ENCODE measurements around the gene UCP3.

DNA sequence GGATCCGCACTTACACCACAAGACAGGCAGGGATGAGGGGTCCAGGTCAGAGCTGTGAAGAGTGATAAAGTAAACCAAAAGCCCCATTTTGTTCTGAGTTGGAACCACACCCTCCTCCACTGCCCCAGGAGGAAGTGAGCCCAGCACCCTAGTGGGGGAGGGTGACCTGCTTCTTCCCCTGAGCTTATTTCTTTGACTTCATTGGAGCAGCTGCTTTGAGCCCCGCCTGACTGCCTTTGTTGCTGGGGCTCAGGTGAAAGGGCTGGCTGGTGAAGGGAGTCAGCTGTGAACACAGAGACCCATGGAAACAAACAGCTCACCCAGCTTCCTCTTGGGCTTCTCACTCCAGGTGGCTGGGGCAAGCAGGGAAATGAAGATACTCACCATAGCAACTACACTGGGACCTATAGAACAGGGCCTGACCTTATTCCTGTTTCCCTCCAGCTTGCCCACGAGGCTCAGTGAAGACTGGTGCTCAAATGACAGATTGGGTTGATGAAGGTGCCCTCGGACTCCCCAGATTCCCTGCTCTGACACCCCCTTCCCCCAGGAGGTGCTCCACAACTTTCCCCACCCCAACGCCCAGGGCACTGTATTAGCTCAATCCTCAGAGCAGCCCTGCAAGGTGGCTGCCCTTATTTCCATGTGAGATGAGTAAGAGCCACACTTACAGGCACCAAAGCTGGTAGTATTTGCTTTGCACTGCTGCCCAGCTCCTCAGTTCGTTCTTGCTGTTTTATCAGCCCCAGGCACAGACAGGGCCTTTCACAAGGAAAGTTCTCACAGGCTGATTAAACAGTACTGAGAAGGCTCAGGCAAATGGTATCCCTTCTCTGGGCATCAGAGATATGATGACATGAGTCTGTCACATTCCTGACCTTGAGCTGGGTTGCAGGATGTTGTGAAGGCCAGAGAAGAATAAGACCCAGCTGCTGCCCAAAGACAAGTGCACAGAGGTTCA lies 28.6 kb downstream of the UCP3 start:
- TF ChIP-seq, protein P1, sequence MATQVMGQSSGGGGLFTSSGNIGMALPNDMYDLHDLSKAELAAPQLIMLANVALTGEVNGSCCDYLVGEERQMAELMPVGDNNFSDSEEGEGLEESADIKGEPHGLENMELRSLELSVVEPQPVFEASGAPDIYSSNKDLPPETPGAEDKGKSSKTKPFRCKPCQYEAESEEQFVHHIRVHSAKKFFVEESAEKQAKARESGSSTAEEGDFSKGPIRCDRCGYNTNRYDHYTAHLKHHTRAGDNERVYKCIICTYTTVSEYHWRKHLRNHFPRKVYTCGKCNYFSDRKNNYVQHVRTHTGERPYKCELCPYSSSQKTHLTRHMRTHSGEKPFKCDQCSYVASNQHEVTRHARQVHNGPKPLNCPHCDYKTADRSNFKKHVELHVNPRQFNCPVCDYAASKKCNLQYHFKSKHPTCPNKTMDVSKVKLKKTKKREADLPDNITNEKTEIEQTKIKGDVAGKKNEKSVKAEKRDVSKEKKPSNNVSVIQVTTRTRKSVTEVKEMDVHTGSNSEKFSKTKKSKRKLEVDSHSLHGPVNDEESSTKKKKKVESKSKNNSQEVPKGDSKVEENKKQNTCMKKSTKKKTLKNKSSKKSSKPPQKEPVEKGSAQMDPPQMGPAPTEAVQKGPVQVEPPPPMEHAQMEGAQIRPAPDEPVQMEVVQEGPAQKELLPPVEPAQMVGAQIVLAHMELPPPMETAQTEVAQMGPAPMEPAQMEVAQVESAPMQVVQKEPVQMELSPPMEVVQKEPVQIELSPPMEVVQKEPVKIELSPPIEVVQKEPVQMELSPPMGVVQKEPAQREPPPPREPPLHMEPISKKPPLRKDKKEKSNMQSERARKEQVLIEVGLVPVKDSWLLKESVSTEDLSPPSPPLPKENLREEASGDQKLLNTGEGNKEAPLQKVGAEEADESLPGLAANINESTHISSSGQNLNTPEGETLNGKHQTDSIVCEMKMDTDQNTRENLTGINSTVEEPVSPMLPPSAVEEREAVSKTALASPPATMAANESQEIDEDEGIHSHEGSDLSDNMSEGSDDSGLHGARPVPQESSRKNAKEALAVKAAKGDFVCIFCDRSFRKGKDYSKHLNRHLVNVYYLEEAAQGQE (IDR thresholded peaks at IDR 0.05) = no peak
- TF ChIP-seq, protein P2, sequence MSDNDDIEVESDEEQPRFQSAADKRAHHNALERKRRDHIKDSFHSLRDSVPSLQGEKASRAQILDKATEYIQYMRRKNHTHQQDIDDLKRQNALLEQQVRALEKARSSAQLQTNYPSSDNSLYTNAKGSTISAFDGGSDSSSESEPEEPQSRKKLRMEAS (IDR thresholded peaks at IDR 0.05) = no peak
- TF ChIP-seq, protein P3, sequence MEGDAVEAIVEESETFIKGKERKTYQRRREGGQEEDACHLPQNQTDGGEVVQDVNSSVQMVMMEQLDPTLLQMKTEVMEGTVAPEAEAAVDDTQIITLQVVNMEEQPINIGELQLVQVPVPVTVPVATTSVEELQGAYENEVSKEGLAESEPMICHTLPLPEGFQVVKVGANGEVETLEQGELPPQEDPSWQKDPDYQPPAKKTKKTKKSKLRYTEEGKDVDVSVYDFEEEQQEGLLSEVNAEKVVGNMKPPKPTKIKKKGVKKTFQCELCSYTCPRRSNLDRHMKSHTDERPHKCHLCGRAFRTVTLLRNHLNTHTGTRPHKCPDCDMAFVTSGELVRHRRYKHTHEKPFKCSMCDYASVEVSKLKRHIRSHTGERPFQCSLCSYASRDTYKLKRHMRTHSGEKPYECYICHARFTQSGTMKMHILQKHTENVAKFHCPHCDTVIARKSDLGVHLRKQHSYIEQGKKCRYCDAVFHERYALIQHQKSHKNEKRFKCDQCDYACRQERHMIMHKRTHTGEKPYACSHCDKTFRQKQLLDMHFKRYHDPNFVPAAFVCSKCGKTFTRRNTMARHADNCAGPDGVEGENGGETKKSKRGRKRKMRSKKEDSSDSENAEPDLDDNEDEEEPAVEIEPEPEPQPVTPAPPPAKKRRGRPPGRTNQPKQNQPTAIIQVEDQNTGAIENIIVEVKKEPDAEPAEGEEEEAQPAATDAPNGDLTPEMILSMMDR (IDR thresholded peaks at IDR 0.05; ENCODE audit: low read depth, low read length, missing input control) = no peak
- TF ChIP-seq GABPA (IDR thresholded peaks at IDR 0.05 in 1 of 2, conservative IDR thresholded peaks at IDR 0.05 in 1 of 2) = no peak
- TF ChIP-seq JUND (IDR thresholded peaks at IDR 0.05) = no peak
- no peak for TF ChIP-seq EGR1 (IDR thresholded peaks at IDR 0.05; ENCODE audit: low read depth in 2 of 2)
- TF ChIP-seq, protein P4, sequence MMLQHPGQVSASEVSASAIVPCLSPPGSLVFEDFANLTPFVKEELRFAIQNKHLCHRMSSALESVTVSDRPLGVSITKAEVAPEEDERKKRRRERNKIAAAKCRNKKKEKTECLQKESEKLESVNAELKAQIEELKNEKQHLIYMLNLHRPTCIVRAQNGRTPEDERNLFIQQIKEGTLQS (IDR thresholded peaks at IDR 0.05) = no peak
